ENCODE data around the gene ASB15.

The ASB15 gene

DNA sequence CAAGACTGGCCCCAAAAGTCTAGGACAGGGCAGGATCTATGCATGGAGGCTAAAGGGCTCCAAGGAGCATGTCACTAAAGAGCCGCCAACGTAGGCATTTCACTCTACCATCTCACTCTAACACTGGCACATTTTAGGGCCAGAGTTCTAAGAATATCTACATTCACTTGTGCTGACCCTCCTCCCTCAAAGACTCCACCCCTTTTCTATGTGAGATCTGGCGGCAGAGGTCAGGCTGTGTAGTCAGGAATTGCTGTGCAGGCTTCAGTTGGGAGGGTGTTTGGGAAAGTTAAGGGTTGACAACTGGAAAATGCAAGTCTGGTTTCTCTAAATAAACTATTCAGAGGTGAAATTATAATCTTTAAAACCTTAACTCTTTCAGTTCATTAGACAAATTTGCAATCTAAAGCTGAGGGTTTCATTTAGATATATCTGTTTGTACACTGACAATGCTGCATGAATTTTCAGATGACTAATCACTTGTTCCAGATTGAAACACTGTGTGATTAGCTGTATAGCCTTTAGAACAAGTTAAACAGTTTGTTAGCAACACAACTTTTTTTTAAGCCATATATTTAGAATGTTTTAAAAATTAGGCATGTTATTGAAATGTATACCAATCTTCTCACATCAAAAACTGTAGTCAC, 72.3 kb downstream of the ASB15 start:
- H3K4me1 ChIP-seq (ENCODE audit: control insufficient read depth, insufficient read depth, low read length): peaks cover 7% of the 10 kb centered on the region
- H3K36me3 ChIP-seq (ENCODE audit: control insufficient read depth, insufficient read depth, low read length): no peaks in the 10 kb centered on the region
- H3K9me3 ChIP-seq (ENCODE audit: control insufficient read depth, insufficient read depth, low read length): no peaks in the 10 kb centered on the region
- H3K9ac ChIP-seq (ENCODE audit: low read depth, low read length): no peak overlapping the region
- H3K27me3 ChIP-seq (ENCODE audit: control insufficient read depth, insufficient read depth, low read length): no peaks in the 10 kb centered on the region
- H3K4me3 ChIP-seq (ENCODE audit: low read depth, low read length): no peak overlapping the region

- H3K36me3 ChIP-seq (ENCODE audit: control insufficient read depth, insufficient read depth, low read length): no peaks in the 10 kb centered on the region
- no peaks in the 10 kb centered on the region for H3K27me3 ChIP-seq (ENCODE audit: control insufficient read depth, insufficient read depth, low read length)
- no peak overlapping the region for H3K4me3 ChIP-seq (ENCODE audit: low read depth, low read length)
- H3K9me3 ChIP-seq (ENCODE audit: control insufficient read depth, insufficient read depth, low read length): no peaks in the 10 kb centered on the region
- H3K4me1 ChIP-seq (ENCODE audit: control insufficient read depth, insufficient read depth, low read length): peaks cover 4% of the 10 kb centered on the region
- no peak overlapping the region for H3K9ac ChIP-seq (ENCODE audit: low read depth, low read length)
Observed at GRCh38 chr7:123674399-123675180, 73.0 kb downstream of the ASB15 start.

DNA sequence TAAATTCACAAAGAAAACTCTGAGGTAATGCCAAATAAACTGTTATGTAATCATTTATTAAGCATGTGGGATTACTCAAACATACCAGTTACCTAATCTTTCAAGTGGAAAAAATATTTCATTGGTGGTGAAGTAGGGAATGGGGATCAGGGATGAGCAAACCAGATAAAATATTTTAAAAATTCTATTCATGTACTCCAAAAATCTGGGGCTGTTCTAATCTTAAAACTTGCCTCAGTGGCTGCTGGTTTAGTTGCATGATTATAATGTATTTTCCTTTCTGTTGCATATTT, 73.5 kb downstream of the ASB15 start:
- no peaks in the 10 kb centered on the region for H3K27me3 ChIP-seq (ENCODE audit: control insufficient read depth, insufficient read depth, low read length)
- H3K9me3 ChIP-seq (ENCODE audit: control insufficient read depth, insufficient read depth, low read length): no peaks in the 10 kb centered on the region
- no peaks in the 10 kb centered on the region for H3K36me3 ChIP-seq (ENCODE audit: control insufficient read depth, insufficient read depth, low read length)
- H3K4me1 ChIP-seq (ENCODE audit: control insufficient read depth, insufficient read depth, low read length): peaks cover 6% of the 10 kb centered on the region
- H3K4me3 ChIP-seq (ENCODE audit: low read depth, low read length): no peak overlapping the region
- no peak overlapping the region for H3K9ac ChIP-seq (ENCODE audit: low read depth, low read length)

- no peaks in the 10 kb centered on the region for H3K9me3 ChIP-seq (ENCODE audit: control insufficient read depth, insufficient read depth, low read length)
- H3K4me1 ChIP-seq (ENCODE audit: control insufficient read depth, insufficient read depth, low read length): peaks cover 6% of the 10 kb centered on the region
- no peak overlapping the region for H3K9ac ChIP-seq (ENCODE audit: low read depth, low read length)
- H3K4me3 ChIP-seq (ENCODE audit: low read depth, low read length): no peak overlapping the region
- no peaks in the 10 kb centered on the region for H3K27me3 ChIP-seq (ENCODE audit: control insufficient read depth, insufficient read depth, low read length)
- H3K36me3 ChIP-seq (ENCODE audit: control insufficient read depth, insufficient read depth, low read length): peaks cover 4% of the 10 kb centered on the region
Observed at GRCh38 chr7:123677061-123677715, 75.6 kb downstream of the ASB15 start.

- Histone ChIP-seq H3K36me3 (ENCODE audit: control insufficient read depth, insufficient read depth, low read length) (peaks cover 4% of the 10 kb centered on the region), H3K4me3 (ENCODE audit: low read depth, low read length) (no peak overlapping the region), H3K9ac (ENCODE audit: low read depth, low read length) (no peak overlapping the region), H3K9me3 (ENCODE audit: control insufficient read depth, insufficient read depth, low read length) (no peaks in the 10 kb centered on the region), H3K27me3 (ENCODE audit: control insufficient read depth, insufficient read depth, low read length) (no peaks in the 10 kb centered on the region), H3K4me1 (ENCODE audit: control insufficient read depth, insufficient read depth, low read length) (peaks cover 4% of the 10 kb centered on the region)
Observed at GRCh38 chr7:123679614-123680013, 78.0 kb downstream of the ASB15 start.

DNA sequence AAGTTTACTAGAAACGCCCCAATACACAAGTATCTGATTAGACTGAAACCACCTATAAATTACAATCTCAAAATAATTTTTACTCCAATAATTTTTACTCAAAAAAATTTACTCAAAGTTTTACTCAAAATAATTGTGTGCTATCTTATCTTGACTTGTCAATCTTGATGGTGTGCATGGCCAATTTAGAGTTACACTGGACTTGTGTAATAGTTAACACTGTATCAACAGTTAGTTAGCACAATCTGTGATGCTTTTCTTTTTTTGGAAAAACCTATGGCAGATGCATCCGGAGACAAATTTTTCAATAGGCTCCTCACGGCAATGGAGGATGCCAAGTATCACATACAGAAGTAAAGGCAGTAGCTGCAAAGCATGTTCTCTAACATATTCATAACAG, 79.0 kb downstream of the ASB15 start:
- Histone ChIP-seq H3K9me3 (ENCODE audit: control insufficient read depth, insufficient read depth, low read length) (no peaks in the 10 kb centered on the region), H3K27me3 (ENCODE audit: control insufficient read depth, insufficient read depth, low read length) (no peaks in the 10 kb centered on the region), H3K4me1 (ENCODE audit: control insufficient read depth, insufficient read depth, low read length) (peaks cover 4% of the 10 kb centered on the region), H3K36me3 (ENCODE audit: control insufficient read depth, insufficient read depth, low read length) (peaks cover 4% of the 10 kb centered on the region), H3K4me3 (ENCODE audit: low read depth, low read length) (no peak overlapping the region), H3K9ac (ENCODE audit: low read depth, low read length) (no peak overlapping the region)

GRCh38 chr7:123681561-123681960, 79.9 kb downstream of the ASB15 start:
- H3K9ac ChIP-seq (ENCODE audit: low read depth, low read length): no peak overlapping the region
- no peaks in the 10 kb centered on the region for H3K9me3 ChIP-seq (ENCODE audit: control insufficient read depth, insufficient read depth, low read length)
- H3K27me3 ChIP-seq (ENCODE audit: control insufficient read depth, insufficient read depth, low read length): no peaks in the 10 kb centered on the region
- no peak overlapping the region for H3K4me3 ChIP-seq (ENCODE audit: low read depth, low read length)
- H3K4me1 ChIP-seq (ENCODE audit: control insufficient read depth, insufficient read depth, low read length): peaks cover 4% of the 10 kb centered on the region
- H3K36me3 ChIP-seq (ENCODE audit: control insufficient read depth, insufficient read depth, low read length): peaks cover 4% of the 10 kb centered on the region

DNA sequence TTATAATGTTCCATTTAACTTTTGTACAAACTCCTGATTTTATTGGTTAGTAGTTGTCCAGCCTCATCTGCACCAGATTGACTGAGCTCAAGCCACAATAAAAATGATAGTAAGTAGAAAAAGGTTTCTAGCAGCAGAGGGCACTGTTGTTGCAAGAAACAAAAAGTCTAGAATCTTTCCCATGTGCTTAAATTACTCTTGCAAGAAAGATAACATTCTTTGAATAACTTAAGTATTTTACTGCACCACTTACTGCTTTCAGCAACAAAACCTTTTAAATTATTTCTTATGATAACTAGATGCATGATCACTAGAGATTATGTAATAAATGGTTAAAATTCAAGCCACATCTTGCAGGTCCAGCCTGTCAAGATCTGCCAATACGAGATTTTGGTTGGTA, 81.1 kb downstream of the ASB15 start:
- H3K4me1 ChIP-seq (ENCODE audit: control insufficient read depth, insufficient read depth, low read length): peaks cover 4% of the 10 kb centered on the region
- H3K4me3 ChIP-seq (ENCODE audit: low read depth, low read length): no peak overlapping the region

GRCh38 chr7:123687161-123687560, 85.5 kb downstream of the ASB15 start:
- Histone ChIP-seq H3K27me3 (ENCODE audit: control insufficient read depth, insufficient read depth, low read length) (no peaks in the 10 kb centered on the region), H3K9ac (ENCODE audit: low read depth, low read length) (no peak overlapping the region), H3K9me3 (ENCODE audit: control insufficient read depth, insufficient read depth, low read length) (no peaks in the 10 kb centered on the region), H3K36me3 (ENCODE audit: control insufficient read depth, insufficient read depth, low read length) (peaks cover 4% of the 10 kb centered on the region), H3K4me1 (ENCODE audit: control insufficient read depth, insufficient read depth, low read length) (peaks cover 7% of the 10 kb centered on the region), H3K4me3 (ENCODE audit: low read depth, low read length) (no peak overlapping the region)

More for the DNA sequence above, 81.1 kb downstream of the ASB15 start:
- Histone ChIP-seq H3K36me3 (ENCODE audit: control insufficient read depth, insufficient read depth, low read length) (peaks cover 4% of the 10 kb centered on the region), H3K9ac (ENCODE audit: low read depth, low read length) (no peak overlapping the region), H3K27me3 (ENCODE audit: control insufficient read depth, insufficient read depth, low read length) (no peaks in the 10 kb centered on the region), H3K9me3 (ENCODE audit: control insufficient read depth, insufficient read depth, low read length) (no peaks in the 10 kb centered on the region)

GRCh38 chr7:123687727-123688126, 86.1 kb downstream of the ASB15 start:
- peaks cover 3% of the 10 kb centered on the region for H3K36me3 ChIP-seq (ENCODE audit: control insufficient read depth, insufficient read depth, low read length)
- H3K9me3 ChIP-seq (ENCODE audit: control insufficient read depth, insufficient read depth, low read length): no peaks in the 10 kb centered on the region
- no peaks in the 10 kb centered on the region for H3K27me3 ChIP-seq (ENCODE audit: control insufficient read depth, insufficient read depth, low read length)

More at GRCh38 chr7:123687727-123688126, 86.1 kb downstream of the ASB15 start:
- Histone ChIP-seq H3K4me3 (ENCODE audit: low read depth, low read length) (no peak overlapping the region), H3K4me1 (ENCODE audit: control insufficient read depth, insufficient read depth, low read length) (peaks cover 7% of the 10 kb centered on the region), H3K9ac (ENCODE audit: low read depth, low read length) (no peak overlapping the region)

All from iPS-15b (cell line).